Colonic mucosa (tissue), 4 donors: Measurements from ENCODE around the gene TRPV6. TPM values are rescaled to one million over a fixed set of nuclear protein-coding genes. Genes with fewer than 3 reads are reported as not detected.

Source experiments
- DNase-seq: peaks from one replicate; pipeline ENCODE4 v3.0.0-alpha.2; 2020
- H3K27ac ChIP-seq: fragments of 200-600 bp; one replicate; pipeline ENCODE4 v1.8.0; 2021
- H3K27me3 ChIP-seq: fragments of 200-600 bp; one replicate; pipeline ENCODE4 v1.8.0; 2021
- H3K36me3 ChIP-seq: fragments of 200-600 bp; one replicate; pipeline ENCODE4 v1.8.0; 2021
- H3K4me1 ChIP-seq: fragments of 200-600 bp; one replicate; pipeline ENCODE4 v1.8.0; 2021; ENCODE audit warnings: mild to moderate bottlenecking
- H3K4me3 ChIP-seq: fragments of 200-600 bp; one replicate; pipeline ENCODE4 v1.8.0; 2021
- H3K9ac ChIP-seq, 2 donors: one replicate each; pipeline ENCODE4 v1.7.0; 2013; ENCODE audit warnings: control low read depth in 2 of 2, low read depth in 2 of 2, low read length in 2 of 2
- H3K9me3 ChIP-seq: fragments of 200-600 bp; one replicate; pipeline ENCODE4 v1.8.0; 2021
- CTCF ChIP-seq: fragments of 200-600 bp; IDR thresholded peaks from one replicate; pipeline ENCODE4 v1.8.0; 2022; ENCODE audit warnings: antibody characterized with exemption, mild to moderate bottlenecking
- intact Hi-C: fragments of 100-400 bp; cut with DNase I; formaldehyde crosslinking; loops from one replicate; pipeline ENCODE4 v1.14.1; 2022
- total RNA-seq, 2 donors: library from RNA; stranded (reverse); fragmentation: NEBNext Ultra II Directional in 1 of 2; extraction: Animal tissue kit (Norgen Biotek cat#: 25700) in 1 of 2; gene quantifications; one replicate each; pipeline ENCODE4 v1.2.1, GENCODE V29; 2021
- donor health status: healthy.
- donor health status: DM: no; HTN: no; CAD: no.
- donor health status: DM: no; HTN: no; CAD: no.

TRPV6 gene
- total RNA-seq, 2 donors from 2014 or later = 0.05 to 0.61 TPM

- Histone ChIP-seq H3K36me3 (no peaks in the 10 kb centered on the region), H3K27ac (no peak overlapping the region), H3K9me3 (no peaks in the 10 kb centered on the region), H3K4me1 (no peaks in the 10 kb centered on the region), H3K4me3 (no peak overlapping the region), H3K9ac (no peak overlapping the region), H3K27me3 (no peaks in the 10 kb centered on the region)
- DNase-seq = no peak
- intact Hi-C loops = no loop called here
- no peak for TF ChIP-seq CTCF
These were observed 28.0 kb upstream of the TRPV6 start for GRCh38 chr7:142913566-142913965.

- intact Hi-C loops = no loop called here
- H3K4me3 ChIP-seq = no peak overlapping the region
- DNase-seq = no peak
- H3K4me1 ChIP-seq = no peaks in the 10 kb centered on the region
- no peak for TF ChIP-seq CTCF
- H3K27ac ChIP-seq = no peak overlapping the region
- no peaks in the 10 kb centered on the region for H3K36me3 ChIP-seq
- no peaks in the 10 kb centered on the region for H3K27me3 ChIP-seq
- no peaks in the 10 kb centered on the region for H3K9me3 ChIP-seq
- H3K9ac ChIP-seq = no peak overlapping the region
These were observed 27.5 kb upstream of the TRPV6 start for GRCh38 chr7:142913051-142913450.

- no peak overlapping the region for H3K4me3 ChIP-seq
- no peaks in the 10 kb centered on the region for H3K27me3 ChIP-seq
- H3K9me3 ChIP-seq = no peaks in the 10 kb centered on the region
- H3K27ac ChIP-seq = no peak overlapping the region
- H3K9ac ChIP-seq = no peak overlapping the region
- no peaks in the 10 kb centered on the region for H3K4me1 ChIP-seq
- no peak for DNase-seq
- intact Hi-C loops = no loop called here
- TF ChIP-seq CTCF = no peak
- H3K36me3 ChIP-seq = no peaks in the 10 kb centered on the region
These were observed 24.9 kb upstream of the TRPV6 start for GRCh38 chr7:142910481-142910880.

- Histone ChIP-seq H3K27me3 (no peaks in the 10 kb centered on the region), H3K4me1 (no peaks in the 10 kb centered on the region), H3K9ac (no peak overlapping the region), H3K36me3 (no peaks in the 10 kb centered on the region), H3K9me3 (no peaks in the 10 kb centered on the region), H3K4me3 (no peak overlapping the region), H3K27ac (no peak overlapping the region)
- intact Hi-C loops = no loop called here
- DNase-seq = no peak
- no peak for TF ChIP-seq CTCF
These were observed 24.5 kb upstream of the TRPV6 start for GRCh38 chr7:142910031-142910433.

- DNase-seq = no peak
- no peaks in the 10 kb centered on the region for H3K4me1 ChIP-seq
- TF ChIP-seq CTCF = peak; percentile 21
- H3K27ac ChIP-seq = no peak overlapping the region
- intact Hi-C loops = no loop called here
- no peaks in the 10 kb centered on the region for H3K27me3 ChIP-seq
- no peak overlapping the region for H3K9ac ChIP-seq
- no peak overlapping the region for H3K4me3 ChIP-seq
- no peaks in the 10 kb centered on the region for H3K9me3 ChIP-seq
- no peaks in the 10 kb centered on the region for H3K36me3 ChIP-seq
These were observed 23.7 kb upstream of the TRPV6 start for GRCh38 chr7:142908921-142909890.
